OCI-LY7 (cell line): ENCODE measurements around the gene DUOXA1. TPM values are rescaled to one million over a fixed set of nuclear protein-coding genes. Genes with fewer than 3 reads are reported as not detected.

Source experiments
- BruUV-seq: library from RNA; stranded (reverse); fragments of 400-500 nt; replicated peaks from 2 replicates; lab custom pipeline; 2021; lab: Mats Ljungman, UMichigan
- CTCF ChIA-PET: fragments of 300-600 bp; sonication (Branson Sonifier 250); formaldehyde crosslinking; loops from one replicate; lab custom pipeline; 2022; ENCODE audit warnings: antibody characterized with exemption; ENCODE audit not compliant: unreplicated experiment; lab: Charles Lee
- POLR2A ChIA-PET: fragments of 300-600 bp; sonication (Branson Sonifier 250); formaldehyde crosslinking; loops from one replicate; lab custom pipeline; 2022; ENCODE audit warnings: antibody characterized with exemption; lab: Charles Lee
- DNase-seq: peaks from one replicate; pipeline ENCODE4 v3.0.0-alpha.2; 2015; ENCODE audit warnings: low spot score
- H2AFZ ChIP-seq: fragments of 200-600 bp; sonication (generic), shearing (Covaris generic); 2 replicates; pipeline ENCODE4 v1.6.1; 2014; ENCODE audit warnings: mild to moderate bottlenecking, antibody characterized with exemption, low read length, moderate library complexity
- H3K27ac ChIP-seq: fragments of 200-600 bp; sonication (generic); 2 replicates; pipeline ENCODE4 v1.5.1; 2014; ENCODE audit warnings: mixed run types, low read depth, mild to moderate bottlenecking, moderate library complexity, low read length, inconsistent platforms; ENCODE audit not compliant: poor library complexity, severe bottlenecking
- H3K36me3 ChIP-seq: fragments of 200-600 bp; sonication (generic); 2 replicates; pipeline ENCODE4 v1.6.1; 2014; ENCODE audit warnings: mild to moderate bottlenecking, antibody characterized with exemption, low read length, moderate library complexity, mixed read lengths; ENCODE audit not compliant: insufficient read depth
- H3K4me1 ChIP-seq: fragments of 200-600 bp; sonication (generic); 2 replicates; pipeline ENCODE4 v1.5.1; 2014; ENCODE audit warnings: mild to moderate bottlenecking, low read length; ENCODE audit not compliant: insufficient read depth, poor library complexity, severe bottlenecking
- H3K4me2 ChIP-seq: fragments of 200-600 bp; sonication (generic); 2 replicates; pipeline ENCODE4 v1.6.1; 2014; ENCODE audit warnings: mild to moderate bottlenecking, low read length
- H3K4me3 ChIP-seq: fragments of 200-600 bp; sonication (generic); 2 replicates; pipeline ENCODE4 v1.5.1; 2014; ENCODE audit warnings: mild to moderate bottlenecking, low read depth, low read length; ENCODE audit not compliant: poor library complexity, severe bottlenecking
- H3K79me2 ChIP-seq: fragments of 200-600 bp; sonication (generic); 2 replicates; pipeline ENCODE4 v1.6.1; 2016; ENCODE audit warnings: low read depth, mild to moderate bottlenecking, low read length, moderate library complexity, mixed read lengths; ENCODE audit not compliant: insufficient read depth
- H3K9me2 ChIP-seq: fragments of 200-600 bp; sonication (generic); 2 replicates; pipeline ENCODE4 v1.6.1; 2016; ENCODE audit warnings: mild to moderate bottlenecking, low read length, mixed read lengths; ENCODE audit not compliant: insufficient read depth
- H3K9me3 ChIP-seq: fragments of 200-600 bp; sonication (generic); 2 replicates; pipeline ENCODE4 v1.6.1; 2014; ENCODE audit warnings: mild to moderate bottlenecking, mixed run types, low read length, mixed read lengths
- H4K20me1 ChIP-seq: fragments of 200-600 bp; sonication (generic); 2 replicates; pipeline ENCODE4 v1.6.1; 2014; ENCODE audit warnings: mild to moderate bottlenecking, antibody characterized with exemption, low read length, moderate library complexity, mixed read lengths; ENCODE audit not compliant: insufficient read depth
- CTCF ChIP-seq: fragments of 200-600 bp; sonication (generic); conservative IDR thresholded peaks from 2 replicates; pipeline ENCODE4 v1.5.1; 2014; ENCODE audit warnings: mild to moderate bottlenecking, antibody characterized with exemption, low read length, moderate library complexity, mixed read lengths
- EZH2phosphoT487 ChIP-seq: fragments of 200-600 bp; sonication (generic); IDR thresholded peaks from 2 replicates; pipeline ENCODE4 v1.6.1; 2018; ENCODE audit warnings: low read depth, borderline replicate concordance, mild to moderate bottlenecking, mixed run types, antibody characterized with exemption, low read length, moderate library complexity, mixed read lengths
- intact Hi-C: fragments of 100-400 bp; cut with micrococcal nuclease; formaldehyde crosslinking; loops from one replicate; pipeline ENCODE4 v1.10.0; 2022; ENCODE audit not compliant: unreplicated experiment
- total RNA-seq, 2 experiments: library from RNA; depleted of rRNA in 1 of 2; stranded (reverse); fragments of >200 nt in 1 of 2; shearing (Covaris generic) in 1 of 2; gene quantifications; 2 replicates each; pipeline ENCODE4 v1.2.3, GENCODE V29; 2014 to 2022

Gene DUOXA1
- total RNA-seq, 2 experiments from 2014 or later = not detected

- Histone ChIP-seq H3K27ac (no peak overlapping the region), H3K9me2 (no peaks in the 10 kb centered on the region), H3K79me2 (no peaks in the 10 kb centered on the region), H3K36me3 (no peaks in the 10 kb centered on the region), H3K9me3 (no peaks in the 10 kb centered on the region), H3K4me3 (no peak overlapping the region), H3K4me2 (no peak overlapping the region), H3K4me1 (no peaks in the 10 kb centered on the region), H2AFZ (no peak overlapping the region), H4K20me1 (no peaks in the 10 kb centered on the region)
- ChIA-PET POLR2A (interaction anchor here (0.9 kb wide), 1 partner anchor 170 kb away, joined by 3 read pairs; no protein-coding TSS in a partner anchor), CTCF (no interaction called here)
- TF ChIP-seq EZH2phosphoT487 (no peak), CTCF (no peak)
- BruUV-seq = no TSS peak
- no peak for DNase-seq
- intact Hi-C loops = no loop called here
Observed at GRCh38 chr15:45120081-45120972, 9.4 kb downstream of the DUOXA1 start.

GRCh38 chr15:45118996-45119395 lies 10.7 kb downstream of the DUOXA1 start:
- intact Hi-C loops = no loop called here
- Histone ChIP-seq H3K4me3 (no peak overlapping the region), H2AFZ (no peak overlapping the region), H3K79me2 (no peaks in the 10 kb centered on the region), H3K36me3 (no peaks in the 10 kb centered on the region), H3K4me1 (no peaks in the 10 kb centered on the region), H3K9me3 (no peaks in the 10 kb centered on the region), H4K20me1 (no peaks in the 10 kb centered on the region), H3K9me2 (no peaks in the 10 kb centered on the region), H3K27ac (no peak overlapping the region), H3K4me2 (no peak overlapping the region)
- BruUV-seq = no TSS peak
- DNase-seq = no peak
- ChIA-PET CTCF (interaction anchor here (0.8 to 0.9 kb wide), 2 partner anchors 9 to 14 kb away, joined by 3 to 6 read pairs; no protein-coding TSS in a partner anchor), POLR2A (interaction anchor here (1.0 kb wide), 1 partner anchor 263 kb away, joined by 3 read pairs; no protein-coding TSS in a partner anchor)
- TF ChIP-seq CTCF (no peak), EZH2phosphoT487 (no peak)

GRCh38 chr15:45118131-45118588 lies 11.5 kb downstream of the DUOXA1 start:
- no peaks in the 10 kb centered on the region for H3K9me3 ChIP-seq
- ChIA-PET CTCF (interaction anchor here (0.8 to 1.0 kb wide), 3 partner anchors 9 to 95 kb away, joined by 3 to 6 read pairs (median 3); partner anchors contain the start of gene SORD), POLR2A (interaction anchor here (1.0 kb wide), 1 partner anchor 264 kb away, joined by 3 read pairs; no protein-coding TSS in a partner anchor)
- DNase-seq = peak; percentile 78
- BruUV-seq = no TSS peak
- H3K36me3 ChIP-seq = no peaks in the 10 kb centered on the region
- no peak overlapping the region for H3K27ac ChIP-seq
- TF ChIP-seq EZH2phosphoT487 = no peak
- TF ChIP-seq CTCF = peak; percentile 99
- H4K20me1 ChIP-seq = no peaks in the 10 kb centered on the region
- no peak overlapping the region for H3K4me3 ChIP-seq
- no peak overlapping the region for H2AFZ ChIP-seq
- no peaks in the 10 kb centered on the region for H3K4me1 ChIP-seq
- no peaks in the 10 kb centered on the region for H3K79me2 ChIP-seq
- intact Hi-C loops = no loop called here
- H3K4me2 ChIP-seq = no peak overlapping the region
- H3K9me2 ChIP-seq = no peaks in the 10 kb centered on the region
